Neural cell (in vitro differentiated cells): ENCODE measurements around the gene WFDC5. TPM values are rescaled to one million over a fixed set of nuclear protein-coding genes. Genes with fewer than 3 reads are reported as not detected.

Source experiments
- H2AFZ ChIP-seq: fragments of 200-600, 300-800 bp; sonication (generic), shearing (Covaris generic); 2 replicates; pipeline ENCODE4 v1.6.0; 2014; ENCODE audit warnings: low read depth, mild to moderate bottlenecking, antibody characterized with exemption, low read length, moderate library complexity
- H3F3A ChIP-seq: fragments of 200-600 bp; shearing (Covaris generic); 2 replicates; pipeline ENCODE4 v1.6.1; 2016; ENCODE audit warnings: mild to moderate bottlenecking, moderate library complexity, mixed read lengths, antibody characterized with exemption, low read length; ENCODE audit not compliant: insufficient read depth, poor library complexity, severe bottlenecking
- H3K27ac ChIP-seq: fragments of 200-600, 300-800 bp; sonication (generic), shearing (Covaris generic); 2 replicates; pipeline ENCODE4 v1.5.1; 2014; ENCODE audit warnings: mild to moderate bottlenecking, low read length, moderate library complexity
- H3K27me3 ChIP-seq: fragments of 300-800, 200-600 bp; sonication (generic), shearing (Covaris generic); 2 replicates; pipeline ENCODE4 v1.6.0; 2014; ENCODE audit warnings: mild to moderate bottlenecking, low read depth, low read length, moderate library complexity; ENCODE audit not compliant: insufficient read depth
- H3K36me3 ChIP-seq: fragments of 300-800, 200-600 bp; sonication (generic), shearing (Covaris generic); 2 replicates; pipeline ENCODE4 v1.5.1; 2014; ENCODE audit warnings: mild to moderate bottlenecking, antibody characterized with exemption, low read length, moderate library complexity; ENCODE audit not compliant: insufficient read depth
- H3K4me2 ChIP-seq: fragments of 300-800, 200-600 bp; sonication (generic), shearing (Covaris generic); 2 replicates; pipeline ENCODE4 v1.6.0; 2014; ENCODE audit warnings: mild to moderate bottlenecking, low read length
- H3K4me3 ChIP-seq: fragments of 300-800, 200-600 bp; sonication (generic), shearing (Covaris generic); 2 replicates; pipeline ENCODE4 v1.5.1; 2014; ENCODE audit warnings: mild to moderate bottlenecking, low read length, moderate library complexity
- H3K79me2 ChIP-seq: fragments of 200-600 bp; shearing (Covaris generic); replicated peaks from 2 replicates; pipeline ENCODE4 v1.6.0; 2014; ENCODE audit warnings: mild to moderate bottlenecking, low read length, moderate library complexity; ENCODE audit not compliant: insufficient read depth
- H3K9ac ChIP-seq: fragments of 300-800, 200-600 bp; sonication (generic), shearing (Covaris generic); 2 replicates; pipeline ENCODE4 v1.6.1; 2016; ENCODE audit warnings: mild to moderate bottlenecking, low read length, mixed read lengths
- H3K9me2 ChIP-seq: fragments of 200-600 bp; shearing (Covaris generic); 2 replicates; pipeline ENCODE4 v1.6.1; 2016; ENCODE audit warnings: mild to moderate bottlenecking, low read length, mixed read lengths; ENCODE audit not compliant: insufficient read depth
- H3K9me3 ChIP-seq: fragments of 200-600, 300-800 bp; sonication (generic), shearing (Covaris generic); 2 replicates; pipeline ENCODE4 v1.6.1; 2016; ENCODE audit warnings: mild to moderate bottlenecking, mixed run types, low read length, moderate library complexity, mixed read lengths
- H4K20me1 ChIP-seq: fragments of 200-600 bp; shearing (Covaris generic); 2 replicates; pipeline ENCODE4 v1.6.1; 2016; ENCODE audit warnings: mild to moderate bottlenecking, mixed run types; ENCODE audit not compliant: insufficient read depth
- CTCF ChIP-seq: fragments of 450-650 bp; IDR thresholded peaks from 2 replicates; pipeline ENCODE4 v1.5.1; 2014; ENCODE audit warnings: antibody characterized with exemption, mild to moderate bottlenecking, moderate library complexity; ENCODE audit not compliant: poor library complexity, severe bottlenecking
- EP300 ChIP-seq: fragments of 450-650 bp; conservative IDR thresholded peaks from 2 replicates; pipeline ENCODE4 v1.6.1; 2014; ENCODE audit warnings: antibody characterized with exemption, mild to moderate bottlenecking, moderate library complexity; ENCODE audit not compliant: poor library complexity, severe bottlenecking
- EZH2 ChIP-seq: fragments of 200-600, 300-800 bp; shearing (Covaris generic), sonication (generic); IDR thresholded peaks from 2 replicates; pipeline ENCODE4 v1.6.1; 2014; ENCODE audit warnings: antibody characterized with exemption, low read length, borderline replicate concordance, mild to moderate bottlenecking; ENCODE audit not compliant: insufficient read depth, poor library complexity, severe bottlenecking
- MXI1 ChIP-seq: fragments of 450-650 bp; conservative IDR thresholded peaks from 2 replicates; pipeline ENCODE4 v1.6.1; 2014; ENCODE audit warnings: antibody characterized with exemption, mild to moderate bottlenecking; ENCODE audit not compliant: poor library complexity, severe bottlenecking
- POLR2AphosphoS5 ChIP-seq: IDR thresholded peaks from 2 replicates; pipeline ENCODE4 v1.6.1; 2012
- RAD21 ChIP-seq: fragments of 450-650 bp; conservative IDR thresholded peaks from 2 replicates; pipeline ENCODE4 v1.6.1; 2014; ENCODE audit warnings: antibody characterized with exemption, mild to moderate bottlenecking, moderate library complexity
- SMC3 ChIP-seq: fragments of 450-650 bp; conservative IDR thresholded peaks from 2 replicates; pipeline ENCODE4 v1.6.1; 2014; ENCODE audit warnings: antibody characterized with exemption, mild to moderate bottlenecking, moderate library complexity; ENCODE audit not compliant: poor library complexity
- TAF1 ChIP-seq: IDR thresholded peaks from 2 replicates; pipeline ENCODE4 v1.6.1; 2012; ENCODE audit warnings: low read depth
- polyA plus RNA-seq: library from polyadenylated mRNA; depleted of rRNA; stranded (reverse); fragments of >200 nt; gene quantifications from 2 replicates; pipeline ENCODE4 v1.2.3, GENCODE V29; 2014
- TF ChIP-seq, protein P1 (sequence below): IDR thresholded peaks from 2 replicates; pipeline ENCODE4 v1.6.1; 2012; ENCODE audit warnings: borderline replicate concordance

Gene WFDC5
- polyA plus RNA-seq, 1 donor from 2014 or later: not detected

DNA sequence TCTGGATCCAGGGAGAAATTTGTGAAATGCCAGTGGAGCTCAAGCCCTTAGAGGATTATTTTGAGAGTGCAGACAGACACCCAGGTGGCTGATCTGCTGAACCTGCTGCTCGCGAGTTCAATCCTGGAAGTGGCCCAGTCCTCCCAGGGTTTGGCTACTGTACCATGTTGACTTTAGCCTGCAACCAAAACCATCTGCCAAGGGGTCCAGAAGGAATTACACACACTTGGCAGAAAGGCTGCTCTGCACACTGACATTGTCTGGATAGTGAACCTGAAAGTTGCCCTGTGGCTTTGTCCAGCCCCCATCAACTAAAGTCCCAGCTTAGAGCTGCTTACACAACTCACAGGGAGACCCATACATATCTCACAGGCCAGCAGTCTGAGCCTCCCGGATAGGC is 38.2 kb upstream of the WFDC5 start:
- H3K27me3 ChIP-seq: no peaks in the 10 kb centered on the region
- no peaks in the 10 kb centered on the region for H3K36me3 ChIP-seq
- no peak overlapping the region for H3K27ac ChIP-seq
- H4K20me1 ChIP-seq: no peaks in the 10 kb centered on the region
- H3K9me2 ChIP-seq: no peaks in the 10 kb centered on the region
- no peaks in the 10 kb centered on the region for H3K79me2 ChIP-seq
- H3K9me3 ChIP-seq: no peaks in the 10 kb centered on the region
- H3F3A ChIP-seq: no peaks in the 10 kb centered on the region
- no peak overlapping the region for H3K4me3 ChIP-seq
- H3K4me2 ChIP-seq: no peak overlapping the region
- no peak overlapping the region for H2AFZ ChIP-seq
- no peak for TF ChIP-seq TAF1
- no peak for TF ChIP-seq EP300
- TF ChIP-seq, protein P1, sequence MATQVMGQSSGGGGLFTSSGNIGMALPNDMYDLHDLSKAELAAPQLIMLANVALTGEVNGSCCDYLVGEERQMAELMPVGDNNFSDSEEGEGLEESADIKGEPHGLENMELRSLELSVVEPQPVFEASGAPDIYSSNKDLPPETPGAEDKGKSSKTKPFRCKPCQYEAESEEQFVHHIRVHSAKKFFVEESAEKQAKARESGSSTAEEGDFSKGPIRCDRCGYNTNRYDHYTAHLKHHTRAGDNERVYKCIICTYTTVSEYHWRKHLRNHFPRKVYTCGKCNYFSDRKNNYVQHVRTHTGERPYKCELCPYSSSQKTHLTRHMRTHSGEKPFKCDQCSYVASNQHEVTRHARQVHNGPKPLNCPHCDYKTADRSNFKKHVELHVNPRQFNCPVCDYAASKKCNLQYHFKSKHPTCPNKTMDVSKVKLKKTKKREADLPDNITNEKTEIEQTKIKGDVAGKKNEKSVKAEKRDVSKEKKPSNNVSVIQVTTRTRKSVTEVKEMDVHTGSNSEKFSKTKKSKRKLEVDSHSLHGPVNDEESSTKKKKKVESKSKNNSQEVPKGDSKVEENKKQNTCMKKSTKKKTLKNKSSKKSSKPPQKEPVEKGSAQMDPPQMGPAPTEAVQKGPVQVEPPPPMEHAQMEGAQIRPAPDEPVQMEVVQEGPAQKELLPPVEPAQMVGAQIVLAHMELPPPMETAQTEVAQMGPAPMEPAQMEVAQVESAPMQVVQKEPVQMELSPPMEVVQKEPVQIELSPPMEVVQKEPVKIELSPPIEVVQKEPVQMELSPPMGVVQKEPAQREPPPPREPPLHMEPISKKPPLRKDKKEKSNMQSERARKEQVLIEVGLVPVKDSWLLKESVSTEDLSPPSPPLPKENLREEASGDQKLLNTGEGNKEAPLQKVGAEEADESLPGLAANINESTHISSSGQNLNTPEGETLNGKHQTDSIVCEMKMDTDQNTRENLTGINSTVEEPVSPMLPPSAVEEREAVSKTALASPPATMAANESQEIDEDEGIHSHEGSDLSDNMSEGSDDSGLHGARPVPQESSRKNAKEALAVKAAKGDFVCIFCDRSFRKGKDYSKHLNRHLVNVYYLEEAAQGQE: no peak
- no peak for TF ChIP-seq CTCF
- TF ChIP-seq EZH2: no peak
- no peak for TF ChIP-seq POLR2AphosphoS5
- TF ChIP-seq RAD21: no peak
- TF ChIP-seq SMC3: no peak
- no peak overlapping the region for H3K9ac ChIP-seq

DNA sequence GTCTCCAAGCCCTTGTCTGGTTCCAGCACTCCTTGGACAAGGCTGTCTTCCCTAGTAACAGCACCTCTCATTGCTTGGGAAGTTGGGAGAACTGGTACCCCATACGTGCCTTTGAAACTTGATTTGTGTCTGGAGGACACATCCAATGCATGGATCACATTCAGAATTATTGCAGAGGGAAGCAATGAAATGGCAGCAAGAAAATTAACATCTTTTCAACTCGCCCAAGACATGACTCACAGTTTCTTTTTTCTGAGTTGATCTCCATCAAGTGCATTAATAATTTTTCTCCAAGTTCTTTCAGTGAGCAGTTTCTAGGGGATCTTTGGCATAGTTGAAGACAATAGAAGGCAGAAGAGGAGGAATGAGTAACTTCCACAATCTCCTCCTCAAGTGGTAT is 37.4 kb upstream of the WFDC5 start:
- no peaks in the 10 kb centered on the region for H3K36me3 ChIP-seq

DNA sequence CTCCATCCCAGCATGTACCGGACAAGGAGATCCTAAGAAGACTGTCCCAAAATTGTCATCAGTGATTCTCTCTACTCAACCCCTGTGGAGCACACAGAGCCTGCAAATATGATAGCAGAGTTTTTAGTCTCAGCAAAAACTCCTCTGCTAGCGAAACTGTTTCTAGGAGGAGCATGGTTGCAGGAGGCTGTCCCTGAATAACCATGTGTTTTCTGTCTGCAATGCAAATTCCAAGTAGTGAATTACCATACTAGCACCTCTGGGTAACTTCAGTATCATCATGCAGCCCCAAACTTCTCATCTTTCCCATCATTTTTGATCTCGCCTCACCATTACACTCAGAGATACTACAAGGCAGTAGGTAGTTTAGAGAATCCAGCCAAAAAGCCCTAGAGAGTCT is 34.1 kb upstream of the WFDC5 start:
- TF ChIP-seq RAD21: no peak
- TF ChIP-seq MXI1: no peak
- TF ChIP-seq EZH2: no peak
- no peak for TF ChIP-seq EP300
- no peak for TF ChIP-seq POLR2AphosphoS5
- TF ChIP-seq SMC3: no peak
- no peak for TF ChIP-seq TAF1
- no peak for TF ChIP-seq CTCF
- TF ChIP-seq, protein P1: no peak
- Histone ChIP-seq H3K4me2 (no peak overlapping the region), H3K4me3 (no peak overlapping the region)

More for the DNA sequence above, 37.4 kb upstream of the WFDC5 start:
- Histone ChIP-seq H3K9me3 (no peaks in the 10 kb centered on the region), H3K27me3 (no peaks in the 10 kb centered on the region), H3K4me3 (no peak overlapping the region), H3K27ac (no peak overlapping the region), H3K4me2 (no peak overlapping the region), H2AFZ (no peak overlapping the region), H3K79me2 (no peaks in the 10 kb centered on the region), H4K20me1 (no peaks in the 10 kb centered on the region), H3K9me2 (no peaks in the 10 kb centered on the region), H3F3A (no peaks in the 10 kb centered on the region), H3K9ac (no peak overlapping the region)
- TF ChIP-seq POLR2AphosphoS5 (no peak), TAF1 (no peak)

More for the DNA sequence above, 34.1 kb upstream of the WFDC5 start:
- no peak overlapping the region for H2AFZ ChIP-seq
- no peaks in the 10 kb centered on the region for H3K27me3 ChIP-seq
- H3K9me3 ChIP-seq: no peaks in the 10 kb centered on the region
- no peak overlapping the region for H3K27ac ChIP-seq
- no peaks in the 10 kb centered on the region for H4K20me1 ChIP-seq
- no peak overlapping the region for H3K9ac ChIP-seq
- H3K9me2 ChIP-seq: no peaks in the 10 kb centered on the region
- H3F3A ChIP-seq: no peaks in the 10 kb centered on the region
- no peaks in the 10 kb centered on the region for H3K36me3 ChIP-seq
- no peaks in the 10 kb centered on the region for H3K79me2 ChIP-seq
